Upper lobe of left lung (tissue), 6 donors: ENCODE measurements around the gene HNRNPUL1. TPM values are rescaled to one million over a fixed set of nuclear protein-coding genes. Genes with fewer than 3 reads are reported as not detected.

Source experiments
- ATAC-seq, 2 donors: fragments of 200-7000 bp; cut with Tn5 transposase; one replicate each; pipeline ENCODE4 v1.9.1; 2022; ENCODE audit warnings: mild to moderate bottlenecking in 2 of 2, moderate library complexity in 2 of 2; ENCODE audit not compliant: low FRiP score in 2 of 2
- DNase-seq, 2 donors: peaks; one replicate each; pipeline ENCODE4 v3.0.0-alpha.2; 2019 to 2020
- H3K27ac ChIP-seq, 4 donors: fragments of 200-600 bp; sonication (generic); one replicate each; pipeline ENCODE4 v1.5.1; 2016 to 2019
- H3K27me3 ChIP-seq, 4 donors: fragments of 200-600 bp; sonication (generic); one replicate each; pipeline ENCODE4 v1.5.1; 2017 to 2019
- H3K36me3 ChIP-seq, 4 donors: fragments of 200-600 bp; sonication (generic); one replicate each; pipeline ENCODE4 v1.5.1; 2016 to 2019
- H3K4me1 ChIP-seq, 4 donors: fragments of 200-600 bp; sonication (generic); one replicate each; pipeline ENCODE4 v1.5.1; 2018 to 2019
- H3K4me3 ChIP-seq, 4 donors: fragments of 200-600 bp; sonication (generic); one replicate each; pipeline ENCODE4 v1.5.1; 2017 to 2019; ENCODE audit warnings: mild to moderate bottlenecking in 2 of 4, moderate library complexity in 1 of 4
- H3K9me3 ChIP-seq, 4 donors: fragments of 200-600 bp; sonication (generic); one replicate each; pipeline ENCODE4 v1.5.1; 2018 to 2019
- CTCF ChIP-seq, 6 experiments: fragments of 450-650 bp in 4 of 6; fragments of 200-600 bp in 2 of 6; sonication (generic) in 2 of 6; IDR thresholded peaks; one replicate each; pipeline ENCODE4 v1.5.1; 2016 to 2019; ENCODE audit warnings: antibody characterized with exemption in 6 of 6
- EP300 ChIP-seq, 4 donors: sonication (generic); formaldehyde crosslinking; IDR thresholded peaks; one replicate each; pipeline ENCODE4 v1.5.1; 2017; ENCODE audit warnings: antibody characterized with exemption in 4 of 4, control low read depth in 2 of 4
- POLR2A ChIP-seq, 4 donors: fragments of 450-650 bp; IDR thresholded peaks; one replicate each; pipeline ENCODE4 v1.5.1; 2016 to 2017; ENCODE audit warnings: antibody characterized with exemption in 4 of 4, mild to moderate bottlenecking in 2 of 4
- POLR2AphosphoS5 ChIP-seq, 2 donors: sonication (generic); formaldehyde crosslinking; IDR thresholded peaks; one replicate each; pipeline ENCODE4 v1.5.1; 2017; ENCODE audit warnings: antibody characterized with exemption in 2 of 2
- WGBS, 2 donors: methylation state at CpG; one replicate each; pipeline ENCODE4 v1.1.5; 2017 to 2018; 5-methylcytosine and 5-hydroxymethylcytosine counted together
- total RNA-seq, 6 donors: library from RNA; depleted of rRNA in 4 of 6; stranded (reverse); fragments of >200 nt in 4 of 6; gene quantifications; one replicate each; pipeline versions ENCODE4 v1.1.0 to v1.2.1, GENCODE V29; 2016 to 2021
- donor health status: DM: no; HTN: no; CAD: no; lungs with moderate emphysema.
- donor health status: DM: no; HTN: yes; CAD: no; lungs with severe emphysema.

Gene HNRNPUL1
- total RNA-seq, 6 donors from 2014 or later, result 152 to 351 (median 211) TPM

- ATAC-seq (peak; percentile 43 to 48), DNase-seq (no peak)
- 10% methylated on average over 26 of the region's 26 CpGs for WGBS, 2 donors
- Histone ChIP-seq H3K27ac (peak overlapping the region; percentile 93 to 98 (median 97)), H3K4me3 (peak overlapping the region; percentile 68 to 86 (median 70)), H3K36me3 (peaks cover 22 to 58% (median 36%) of the 10 kb centered on the region in 4 donors), H3K27me3 (no peaks in the 10 kb centered on the region), H3K9me3 (peaks cover 0 to 4% (median 0%) of the 10 kb centered on the region in 4 donors), H3K4me1 (peaks cover 41 to 59% (median 46%) of the 10 kb centered on the region in 4 donors)
- TF ChIP-seq CTCF (IDR thresholded peaks at IDR 0.05) (no peak), POLR2A (IDR thresholded peaks at IDR 0.05) (no peak), POLR2AphosphoS5 (IDR thresholded peaks at IDR 0.05) (no peak), EP300 (IDR thresholded peaks at IDR 0.05) (no peak)
Observed at GRCh38 chr19:41309180-41310032, 45.2 kb downstream of the HNRNPUL1 start.

- peaks cover 41 to 58% (median 46%) of the 10 kb centered on the region in 4 donors for H3K4me1 ChIP-seq
- whole genome bisulfite sequencing, 2 donors, result 1% methylated on average over 38 to 46 of the region's 47 CpGs
- peak; percentile 89 to 95 for DNase-seq
Observed at GRCh38 chr19:41310033-41310831, 46.1 kb downstream of the HNRNPUL1 start, which contains the start of gene CCDC97. CCDC97 (plus strand) TSS chr19:41310172; CDS start chr19:41310311, 139 bp downstream.

GRCh38 chr19:41311072-41311471 is 46.9 kb downstream of the HNRNPUL1 start:
- peak overlapping the region; percentile 93 to 98 (median 97) for H3K27ac ChIP-seq

More at GRCh38 chr19:41310033-41310831, 46.1 kb downstream of the HNRNPUL1 start, which contains the start of gene CCDC97:
- H3K9me3 ChIP-seq, result peaks cover 0 to 4% (median 0%) of the 10 kb centered on the region in 4 donors
- H3K4me3 ChIP-seq, result peak within 1 kb of the TSS; percentile 68 to 86 (median 70)
- ATAC-seq, result peak; percentile 89 to 91
- no peaks in the 10 kb centered on the region for H3K27me3 ChIP-seq
- peaks cover 14 to 57% (median 31%) of the 10 kb centered on the region in 4 donors for H3K36me3 ChIP-seq
- H3K27ac ChIP-seq, result peak within 1 kb of the TSS; percentile 93 to 98 (median 97)
- TF ChIP-seq POLR2AphosphoS5 (IDR thresholded peaks at IDR 0.05) (peak; percentile 80 to 85), CTCF (IDR thresholded peaks at IDR 0.05) (peak in 3 of 6 experiments; percentile 10 to 35 (median 19)), POLR2A (IDR thresholded peaks at IDR 0.05) (peak in 3 of 4 donors; percentile 69 to 86 (median 70)), EP300 (IDR thresholded peaks at IDR 0.05) (peak in 1 of 4 donors; percentile 53)

More at GRCh38 chr19:41311072-41311471, 46.9 kb downstream of the HNRNPUL1 start:
- Histone ChIP-seq H3K36me3 (peaks cover 7 to 57% (median 29%) of the 10 kb centered on the region in 4 donors), H3K4me3 (peak overlapping the region; percentile 68 to 86 (median 70)), H3K27me3 (no peaks in the 10 kb centered on the region), H3K4me1 (peaks cover 41 to 58% (median 46%) of the 10 kb centered on the region in 4 donors), H3K9me3 (peaks cover 0 to 4% (median 0%) of the 10 kb centered on the region in 4 donors)
- DNase-seq, result no peak
- WGBS, 2 donors, result 47 to 54% methylated on average over 5 of the region's 5 CpGs
- TF ChIP-seq POLR2AphosphoS5 (IDR thresholded peaks at IDR 0.05), result no peak
- TF ChIP-seq POLR2A (IDR thresholded peaks at IDR 0.05), result no peak
- TF ChIP-seq EP300 (IDR thresholded peaks at IDR 0.05), result no peak
- TF ChIP-seq CTCF (IDR thresholded peaks at IDR 0.05), result no peak
- no peak for ATAC-seq
